GM18498 (cell line): Measurements from ENCODE around the gene LYSMD2.

ENCODE experiments used
- ATAC-seq: cut with Tn5 transposase; IDR thresholded peaks from one replicate; pipeline ENCODE4 v1.9.1; 2021; ENCODE audit warnings: mild to moderate bottlenecking, moderate library complexity; ENCODE audit not compliant: unreplicated experiment

Gene LYSMD2

DNA sequence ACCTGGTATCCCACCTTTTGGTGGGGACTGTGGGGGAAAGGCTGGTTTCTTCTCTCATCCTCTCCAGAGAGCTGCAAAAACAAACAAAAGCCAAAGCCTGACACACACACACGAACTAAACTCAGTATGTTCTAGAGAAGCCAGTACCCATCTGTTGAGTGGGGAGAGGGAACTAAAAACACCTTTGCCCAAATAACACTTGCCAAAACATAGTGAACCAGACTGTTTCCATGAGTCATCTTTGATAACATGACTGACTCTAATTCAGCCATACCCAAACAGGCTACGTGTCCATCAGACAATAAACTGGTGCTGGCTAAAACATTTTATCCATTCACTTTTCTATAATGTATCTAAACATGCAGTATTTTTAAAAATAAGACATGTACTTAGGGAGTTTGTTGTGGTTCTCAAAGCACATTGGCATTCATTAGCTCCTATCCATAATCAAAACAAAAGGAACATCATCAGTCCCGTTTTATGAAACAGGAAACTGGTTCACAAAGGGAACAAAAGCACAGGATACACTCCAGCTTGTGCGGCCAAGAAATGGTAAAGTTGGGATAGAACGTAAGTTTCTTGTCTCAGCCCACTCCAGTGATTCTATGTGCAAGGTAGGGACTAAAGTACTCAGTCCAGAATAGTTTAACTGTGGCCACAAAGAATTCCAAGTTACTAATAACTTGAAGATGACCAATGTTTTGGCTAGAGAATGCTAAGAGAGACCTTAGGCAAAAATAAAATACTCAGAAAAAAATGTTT, 16.1 kb downstream of the LYSMD2 start:
- ATAC-seq = no peak

DNA sequence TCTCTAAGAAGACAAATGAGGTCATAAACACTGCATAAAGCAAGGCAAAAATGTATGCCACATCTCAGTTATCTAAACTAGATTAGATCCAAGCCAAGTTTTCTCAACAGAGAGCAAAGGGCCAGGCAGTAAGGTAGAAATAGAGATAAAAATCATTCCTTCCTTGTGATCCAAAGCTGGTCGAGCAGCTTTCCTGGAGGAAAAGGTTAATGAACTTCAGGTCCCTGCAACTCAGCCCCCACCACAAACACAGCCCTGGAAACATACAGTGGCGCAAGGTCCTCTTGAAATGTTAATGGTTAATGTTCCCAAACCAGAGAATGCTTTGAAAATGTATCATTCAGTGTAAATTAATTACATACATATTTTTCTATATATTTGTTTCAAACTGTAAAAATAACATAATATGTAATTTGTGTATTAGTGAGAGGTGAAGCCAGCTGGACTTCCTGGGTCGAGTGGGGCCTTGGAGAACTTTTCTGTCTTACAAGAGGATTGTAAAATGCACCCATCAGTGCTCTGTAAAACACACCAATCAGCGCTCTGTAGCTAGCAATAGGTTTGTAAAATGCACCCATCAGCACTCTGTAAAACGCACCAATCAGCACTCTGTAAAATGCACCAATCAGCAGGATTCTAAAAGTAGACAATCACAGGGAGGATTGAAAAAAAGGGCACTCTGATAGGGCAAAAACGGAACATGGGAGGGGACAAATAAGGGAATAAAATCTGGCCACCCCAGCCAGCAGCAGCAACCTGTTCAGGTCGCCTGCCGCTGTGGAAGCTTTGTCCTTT, 17.1 kb downstream of the LYSMD2 start:
- no peak for ATAC-seq

DNA sequence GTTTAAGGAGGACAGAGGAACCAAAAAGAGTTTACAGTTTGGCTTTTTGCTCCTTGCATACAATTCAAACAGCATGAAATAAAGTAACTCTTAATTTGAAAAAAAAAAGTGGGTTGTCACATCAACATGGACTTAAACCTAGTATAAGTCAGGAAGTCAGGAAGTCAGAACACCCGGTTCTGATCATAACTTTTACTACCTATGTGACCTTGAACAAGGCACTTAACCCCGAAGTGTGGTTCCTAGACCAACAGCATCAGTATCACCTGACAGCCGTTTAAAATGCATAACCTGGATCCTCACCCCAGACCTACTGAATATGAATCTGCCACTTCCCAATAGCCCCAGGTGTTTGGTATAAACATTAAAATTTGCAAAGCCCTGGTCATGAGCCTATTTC, 18.7 kb downstream of the LYSMD2 start:
- ATAC-seq = no peak

DNA sequence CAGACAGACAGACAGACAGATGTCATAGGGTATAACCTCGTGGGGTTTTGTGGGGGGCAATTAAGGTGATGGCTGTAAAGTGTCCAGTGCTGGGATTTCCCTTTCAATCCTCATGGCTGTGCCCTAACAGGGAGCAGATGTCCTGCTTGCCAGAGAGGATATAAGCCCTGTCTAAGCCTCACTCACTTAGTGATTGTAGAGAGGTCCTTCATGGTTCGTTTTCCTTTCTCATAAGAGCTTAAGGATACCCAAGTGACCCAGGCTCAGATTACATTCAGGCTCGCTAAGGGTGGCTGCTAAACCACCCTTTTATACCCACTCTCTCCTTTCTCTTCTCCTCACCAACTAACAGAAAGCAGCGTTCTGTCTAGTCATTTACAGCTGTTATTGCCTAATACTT, 19.2 kb downstream of the LYSMD2 start:
- ATAC-seq = no peak

DNA sequence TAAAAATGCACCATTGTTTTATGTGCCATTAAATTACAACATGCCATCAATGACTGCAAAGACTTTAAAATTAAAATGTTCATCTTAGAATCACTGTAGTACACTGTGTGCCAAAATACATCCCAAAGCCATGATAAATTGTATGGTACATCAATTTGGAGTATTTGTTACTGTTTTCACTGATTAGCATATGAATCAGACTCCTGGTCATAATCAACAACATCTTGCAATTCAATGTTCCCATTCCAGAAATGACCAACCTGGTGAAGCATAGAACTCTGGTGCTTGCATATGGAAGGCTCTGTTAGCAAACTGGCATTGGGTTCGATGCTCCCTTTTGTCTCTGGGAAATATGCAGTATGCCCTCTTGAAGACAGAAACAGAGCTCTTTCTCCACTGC, 22.5 kb downstream of the LYSMD2 start:
- ATAC-seq = no peak

DNA sequence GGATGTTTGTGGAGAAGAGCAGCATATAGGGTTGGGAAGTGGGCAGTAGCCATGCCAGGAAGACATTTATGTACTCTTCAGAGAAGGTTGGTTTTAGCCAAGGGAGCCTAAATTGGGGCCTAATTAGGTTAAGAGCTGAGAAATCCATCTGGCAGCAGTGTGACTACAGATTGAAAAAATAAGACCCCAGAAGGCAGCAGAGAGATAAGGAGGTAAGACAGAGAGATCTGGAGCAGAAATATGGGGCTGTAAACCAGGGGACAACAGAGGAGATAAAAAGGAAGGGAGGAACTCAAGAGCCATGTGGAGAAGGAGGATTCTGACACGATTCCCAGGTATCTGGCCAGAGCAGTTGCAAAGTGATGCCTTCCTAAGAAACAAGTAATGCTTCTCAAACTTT, 23.3 kb downstream of the LYSMD2 start:
- ATAC-seq = no peak

DNA sequence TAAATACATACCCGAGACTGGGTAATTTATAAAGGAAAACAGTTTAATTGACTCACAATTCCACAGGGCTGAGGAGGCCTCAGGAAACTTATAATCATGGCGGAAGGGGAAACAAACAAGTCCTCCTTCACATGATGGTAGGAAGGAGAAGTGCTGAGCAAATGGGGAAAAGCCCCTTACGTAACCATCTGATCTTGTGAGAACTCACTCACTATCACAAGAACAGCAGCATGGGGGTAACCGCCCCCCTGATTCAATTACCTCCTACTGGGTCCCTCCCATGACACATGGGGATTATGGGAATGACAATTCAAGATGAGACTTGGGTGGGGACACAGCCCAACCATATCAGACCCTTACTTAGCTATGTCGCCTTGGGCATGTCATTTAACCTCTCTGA, 28.4 kb downstream of the LYSMD2 start:
- no peak for ATAC-seq

DNA sequence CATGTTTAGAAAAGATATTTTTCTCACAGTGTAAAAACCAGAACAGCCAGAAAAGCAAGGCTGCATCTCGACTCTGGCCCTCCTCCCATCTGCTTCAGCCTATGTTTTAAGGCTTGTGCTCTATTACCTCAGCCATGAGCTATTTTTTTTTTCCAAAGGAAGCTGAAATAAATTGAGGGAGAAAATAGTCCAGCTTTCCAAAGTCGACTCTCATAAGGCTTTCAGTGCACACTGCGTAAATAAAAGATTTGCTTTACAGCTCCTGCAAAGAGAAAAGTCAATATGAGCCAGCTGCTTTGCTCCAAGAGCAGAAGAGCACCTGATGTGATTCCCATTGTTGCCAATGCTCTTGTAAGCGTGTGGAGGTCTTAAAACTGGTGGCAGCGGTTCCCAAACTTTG, 29.4 kb downstream of the LYSMD2 start:
- no peak for ATAC-seq

DNA sequence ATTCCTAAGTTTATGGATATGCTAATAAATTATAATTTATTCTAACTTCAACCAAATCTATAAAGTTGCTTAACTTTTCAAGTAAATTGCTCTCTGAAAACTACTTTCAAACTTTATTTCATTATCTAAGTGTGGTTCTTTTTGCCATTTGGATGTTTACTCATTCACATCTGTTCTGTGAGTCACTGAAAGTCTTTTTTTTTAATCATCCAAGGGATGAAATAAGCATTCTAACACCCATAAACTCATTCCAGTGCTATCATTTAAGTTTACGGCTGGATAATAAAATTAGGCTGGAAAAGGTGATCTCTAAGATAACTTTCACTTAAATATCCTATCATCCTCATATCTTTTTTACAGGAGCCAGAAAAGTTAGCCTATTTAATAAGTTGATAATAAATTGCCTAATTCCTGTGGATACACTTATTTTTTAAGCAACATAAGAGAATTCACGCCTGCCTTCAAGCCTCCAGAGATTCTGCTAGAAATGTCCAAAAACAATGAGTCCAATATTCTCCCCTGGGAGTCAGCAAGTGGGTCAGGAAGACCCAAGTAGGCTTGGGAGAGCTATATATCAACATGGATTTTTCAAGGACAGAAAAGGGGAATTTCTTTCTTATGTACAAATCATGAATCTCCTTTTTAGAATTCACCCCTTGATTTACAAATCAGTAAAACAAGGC, 30.4 kb downstream of the LYSMD2 start:
- ATAC-seq = no peak

DNA sequence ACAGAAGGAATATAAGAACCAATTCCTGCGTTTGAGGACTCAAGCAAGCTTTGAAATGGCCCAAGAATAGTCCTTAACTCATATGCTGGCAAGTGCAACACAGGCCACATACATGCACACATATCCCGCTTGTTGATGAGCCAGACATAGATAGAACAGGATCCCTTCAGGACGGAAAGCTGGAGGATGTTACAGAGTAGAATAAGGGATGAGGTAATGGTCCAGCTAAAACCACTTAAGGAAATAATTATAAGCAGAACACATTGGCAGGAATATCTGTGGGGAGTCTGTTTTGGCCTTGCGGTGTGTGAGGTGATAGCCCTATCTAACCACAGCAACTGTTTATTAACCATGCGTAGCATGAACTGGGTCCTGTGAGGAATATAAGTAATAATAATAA, 31.2 kb downstream of the LYSMD2 start:
- no peak for ATAC-seq

DNA sequence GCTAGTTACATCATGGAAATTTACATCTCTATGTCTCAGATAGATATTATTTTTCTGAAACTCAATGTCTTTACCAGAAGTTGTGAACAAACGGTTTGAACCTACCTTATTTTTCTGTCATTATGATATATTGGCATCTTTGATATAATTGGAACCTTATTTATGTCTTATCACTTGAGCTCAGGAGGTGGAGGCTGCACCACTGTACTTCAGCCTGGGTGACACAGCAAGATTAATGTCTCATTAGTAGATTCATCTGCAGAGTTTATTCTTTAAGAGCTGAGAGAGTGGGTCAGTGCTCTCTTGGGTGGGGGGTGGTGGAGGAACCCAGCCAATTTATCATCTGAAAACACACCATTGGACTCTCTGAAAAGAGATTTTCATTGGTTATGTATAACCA, 34.7 kb downstream of the LYSMD2 start:
- no peak for ATAC-seq

DNA sequence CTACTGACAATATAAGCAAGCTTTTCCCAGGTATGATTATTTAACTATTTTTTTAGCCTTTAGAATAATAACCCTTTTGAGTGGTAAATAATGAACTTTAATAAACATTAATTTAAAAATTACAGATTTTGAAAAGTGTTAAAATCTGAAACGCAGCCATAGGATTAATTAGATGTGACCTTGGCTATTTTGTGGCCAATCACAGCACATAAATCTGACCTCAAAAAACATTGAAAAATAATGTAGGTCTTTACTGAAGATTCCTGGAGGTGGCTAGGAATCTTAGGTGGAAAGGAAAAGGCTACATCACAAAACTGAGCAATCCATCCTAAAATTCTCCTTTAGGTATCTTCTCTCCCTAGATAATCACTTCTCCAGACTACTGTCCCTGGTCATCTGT, 38.1 kb downstream of the LYSMD2 start:
- ATAC-seq = no peak

DNA sequence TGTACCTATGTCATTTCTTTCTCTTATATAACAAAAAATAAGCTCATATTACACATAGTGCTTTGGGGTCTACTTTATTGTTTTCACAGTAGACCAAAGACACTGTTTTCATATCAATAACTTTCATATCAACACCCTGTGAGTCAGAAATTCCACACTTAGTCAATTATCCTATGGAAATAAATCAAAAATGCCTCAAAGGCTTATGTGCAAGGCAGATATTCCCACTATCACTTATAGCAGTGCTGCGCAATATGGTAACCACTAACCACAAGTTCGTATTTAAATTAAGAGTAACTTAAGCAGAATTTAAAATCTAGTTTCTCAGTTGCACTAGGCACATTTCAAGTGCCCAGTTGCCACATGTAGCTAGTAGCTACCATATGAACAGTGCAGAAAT, 40.3 kb downstream of the LYSMD2 start:
- no peak for ATAC-seq

DNA sequence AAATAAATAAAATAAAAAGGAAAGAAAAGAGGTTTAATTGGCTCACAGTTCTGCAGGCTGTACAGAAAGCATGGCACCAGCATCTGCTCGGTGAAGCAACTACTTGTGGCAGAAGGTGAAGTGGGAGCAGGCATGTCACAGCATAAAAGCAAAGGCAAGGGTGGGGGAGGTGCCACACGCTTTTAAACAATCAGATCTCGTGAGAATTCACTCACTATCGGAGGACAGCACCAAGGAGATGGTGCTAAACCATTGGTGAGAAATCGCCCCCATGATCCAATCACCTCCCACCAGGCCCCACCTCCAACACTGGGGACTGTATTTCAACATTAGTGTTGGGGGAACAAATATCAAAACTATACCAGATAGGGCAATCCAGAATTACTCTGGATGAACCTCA, 40.9 kb downstream of the LYSMD2 start:
- no peak for ATAC-seq

DNA sequence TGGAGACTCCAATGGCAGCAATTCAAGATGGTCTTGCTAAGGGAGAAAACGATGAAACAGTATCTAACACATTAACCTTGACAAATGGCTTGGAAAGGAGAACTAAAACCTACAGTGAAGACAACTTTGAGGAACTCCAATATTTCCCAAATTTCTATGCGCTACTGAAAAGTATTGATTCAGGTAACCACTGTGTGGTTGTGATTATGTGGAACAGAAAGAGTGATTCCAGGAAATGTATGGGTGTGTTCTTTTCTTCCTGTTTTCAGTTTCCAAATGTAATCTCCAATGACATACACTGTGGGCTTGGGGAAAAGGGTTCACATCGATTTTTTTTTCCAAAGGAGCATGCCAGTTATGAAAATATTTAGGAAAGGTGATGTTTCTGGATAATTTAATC, 45.3 kb downstream of the LYSMD2 start:
- no peak for ATAC-seq

DNA sequence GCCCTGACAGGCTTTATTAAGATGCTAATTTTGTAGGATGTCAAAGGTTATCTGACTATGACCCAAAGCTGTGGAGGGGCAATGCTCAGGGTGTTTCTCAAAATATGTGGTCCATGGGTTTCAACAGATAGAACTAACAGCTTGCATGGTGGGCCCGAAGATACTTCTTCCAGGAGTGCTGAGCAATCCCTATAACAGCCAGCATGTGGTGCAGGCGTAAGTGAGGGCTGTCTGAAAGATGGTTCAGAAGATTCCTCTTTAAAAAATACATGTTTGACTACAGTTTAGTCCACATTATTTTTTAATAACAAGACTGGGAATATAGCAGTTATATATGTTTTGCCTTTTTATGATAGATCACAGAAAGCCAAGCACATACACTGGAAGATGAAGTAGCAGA, 48.6 kb downstream of the LYSMD2 start:
- ATAC-seq = no peak

DNA sequence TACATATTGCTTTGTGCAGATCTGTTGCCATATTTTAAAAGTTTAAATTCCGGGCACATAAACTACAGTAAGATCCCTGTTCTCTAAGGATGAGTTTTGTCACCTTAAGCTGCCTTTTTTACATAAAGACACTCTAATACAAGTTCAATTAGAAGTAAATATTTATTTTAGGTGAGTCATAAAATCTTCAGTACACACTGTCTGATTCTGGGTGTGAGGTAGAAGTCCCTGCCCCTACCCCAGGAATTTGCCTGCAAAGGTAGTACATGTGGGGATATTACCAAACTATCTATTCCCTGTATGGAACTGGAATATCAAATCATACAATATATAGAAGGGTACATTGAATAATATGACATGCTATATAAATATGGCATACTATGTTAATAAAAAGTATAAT, 49.9 kb downstream of the LYSMD2 start:
- ATAC-seq = no peak

DNA sequence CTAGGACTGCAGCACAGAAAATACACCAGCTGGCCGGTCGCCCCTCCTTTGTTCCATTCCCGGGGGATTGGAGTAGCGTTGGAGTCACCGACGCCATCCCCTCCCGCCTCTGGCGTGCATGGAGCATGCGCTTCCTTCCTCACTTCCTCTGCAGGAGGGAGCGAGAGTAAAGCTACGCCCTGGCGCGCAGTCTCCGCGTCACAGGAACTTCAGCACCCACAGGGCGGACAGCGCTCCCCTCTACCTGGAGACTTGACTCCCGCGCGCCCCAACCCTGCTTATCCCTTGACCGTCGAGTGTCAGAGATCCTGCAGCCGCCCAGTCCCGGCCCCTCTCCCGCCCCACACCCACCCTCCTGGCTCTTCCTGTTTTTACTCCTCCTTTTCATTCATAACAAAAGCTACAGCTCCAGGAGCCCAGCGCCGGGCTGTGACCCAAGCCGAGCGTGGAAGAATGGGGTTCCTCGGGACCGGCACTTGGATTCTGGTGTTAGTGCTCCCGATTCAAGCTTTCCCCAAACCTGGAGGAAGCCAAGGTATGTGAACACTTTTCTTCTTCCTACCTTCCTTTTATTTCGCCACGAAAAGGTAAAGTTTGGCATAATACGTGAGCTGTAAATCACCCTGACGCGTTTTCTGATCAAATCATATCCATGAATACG, 56.0 kb downstream of the LYSMD2 start, which contains the start of gene SCG3:
Gene SCG3 (plus strand): TSS at position 201 of the 661 bp plus-strand sequence. CDS start 253 bp downstream, at position 454.
- ATAC-seq = no peak

DNA sequence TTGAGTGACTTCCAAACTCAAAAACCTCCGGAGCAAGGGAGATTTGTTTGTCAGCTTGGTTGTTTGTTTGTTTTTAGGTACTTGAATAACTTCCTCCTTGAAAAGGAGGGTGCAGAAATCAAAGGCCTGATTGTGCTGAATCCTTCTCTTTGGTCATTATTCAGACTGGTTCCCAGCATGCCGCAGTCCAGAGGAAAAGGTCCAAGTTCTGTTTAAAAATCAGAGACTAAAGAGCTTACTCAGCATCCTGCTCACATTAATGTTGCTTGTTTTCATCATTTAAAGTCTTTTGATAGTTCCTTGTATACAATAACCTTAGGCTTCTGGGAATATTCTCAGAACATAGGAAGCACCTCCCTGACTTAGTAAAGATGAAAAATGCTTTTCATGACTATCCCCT, 57.1 kb downstream of the LYSMD2 start:
- ATAC-seq = no peak

DNA sequence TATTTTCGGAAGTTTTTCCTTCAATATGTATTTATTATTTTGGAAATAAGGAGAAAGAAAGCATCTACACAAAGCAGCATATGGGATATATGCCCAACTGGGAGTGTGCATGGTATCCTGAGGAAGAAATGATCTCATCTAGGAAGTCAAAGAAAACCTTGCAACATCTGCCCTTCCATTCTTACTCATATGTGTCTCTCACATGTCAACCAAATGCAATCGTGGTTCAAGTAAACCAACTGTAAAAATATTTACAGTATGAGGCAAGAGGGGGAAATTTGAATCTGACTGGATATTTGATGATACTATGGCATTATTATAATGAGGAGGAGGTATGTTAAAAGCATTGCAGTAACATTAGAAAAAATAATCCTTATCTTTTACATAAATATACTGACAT, 59.4 kb downstream of the LYSMD2 start:
- ATAC-seq = no peak

DNA sequence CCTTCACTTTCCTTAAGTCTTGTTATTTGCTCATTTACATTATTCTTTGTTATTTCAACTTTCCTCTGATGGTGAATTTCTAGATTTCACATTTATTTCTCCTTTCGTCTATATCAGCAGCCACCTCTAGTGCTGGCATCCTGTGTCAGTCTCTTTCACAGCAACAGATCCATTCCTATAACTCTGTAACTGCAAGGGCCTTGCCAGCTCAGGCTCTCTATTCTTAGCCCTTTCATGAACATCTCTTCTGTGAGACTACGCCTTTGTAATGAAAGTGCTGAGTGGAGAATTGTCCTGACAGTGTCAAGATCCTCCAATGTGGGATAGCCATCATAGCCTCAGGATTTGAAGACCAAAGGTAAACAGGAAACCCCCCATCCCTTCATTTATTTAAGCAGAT, 60.0 kb downstream of the LYSMD2 start:
- no peak for ATAC-seq
